NCI-H128 (cell line): Measurements from ENCODE around the gene DUS2.
"Not testable (repeated sequence)": the region's sequence is repeated elsewhere in the genome, so short reads cannot be mapped to it uniquely, and the experiment has no call there.

Experiments used
- DNase-seq: peaks from one replicate; lab custom pipeline; 2025; ENCODE audit not compliant: unreplicated experiment; lab: John Stamatoyannopoulos, UW

The DUS2 gene

DNA sequence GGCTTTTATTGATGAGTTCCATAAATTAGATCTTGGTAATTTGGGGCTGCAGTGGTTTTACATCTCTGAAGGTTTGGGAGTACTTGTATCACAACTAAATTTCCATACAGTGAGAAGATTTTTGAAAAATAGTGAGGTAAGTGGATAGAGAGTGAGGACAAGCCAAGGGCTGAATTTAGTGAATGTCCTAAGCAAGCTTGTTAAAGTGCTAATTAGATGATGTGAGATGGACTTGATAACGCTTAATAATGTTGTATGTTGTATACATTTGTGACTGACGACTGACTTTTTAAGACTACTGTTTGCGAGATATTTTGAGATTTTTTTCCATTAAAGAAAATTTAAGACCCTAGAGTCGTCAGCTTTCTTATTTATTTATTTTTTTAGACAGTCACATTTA lies 66.0 kb downstream of the DUS2 start:
- DNase-seq, result no peak

DNA sequence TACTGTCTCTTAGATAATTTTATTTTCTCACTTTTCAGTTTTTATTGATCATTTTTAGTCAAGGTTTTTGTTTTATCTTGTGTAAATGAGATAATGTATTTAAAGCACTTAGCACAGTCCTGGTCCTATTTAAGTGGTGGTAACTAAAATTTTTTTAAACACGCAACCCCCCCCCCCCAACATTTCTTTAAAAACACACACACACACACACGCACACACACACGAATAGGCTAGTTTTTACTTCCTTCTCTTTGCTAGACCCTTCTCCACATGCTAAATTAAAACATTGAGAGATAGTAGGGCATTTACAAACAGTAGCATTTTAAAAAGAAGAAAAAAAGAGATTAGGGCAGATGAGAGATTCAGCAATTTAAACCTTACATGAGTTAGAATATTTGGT lies 67.0 kb downstream of the DUS2 start:
- no peak for DNase-seq

- DNase-seq, result no peak
These were observed 67.4 kb downstream of the DUS2 start for GRCh38 chr16:68090533-68090932.

GRCh38 chr16:68091380-68092261 lies 68.5 kb downstream of the DUS2 start:
- DNase-seq, result peak; percentile 25

DNA sequence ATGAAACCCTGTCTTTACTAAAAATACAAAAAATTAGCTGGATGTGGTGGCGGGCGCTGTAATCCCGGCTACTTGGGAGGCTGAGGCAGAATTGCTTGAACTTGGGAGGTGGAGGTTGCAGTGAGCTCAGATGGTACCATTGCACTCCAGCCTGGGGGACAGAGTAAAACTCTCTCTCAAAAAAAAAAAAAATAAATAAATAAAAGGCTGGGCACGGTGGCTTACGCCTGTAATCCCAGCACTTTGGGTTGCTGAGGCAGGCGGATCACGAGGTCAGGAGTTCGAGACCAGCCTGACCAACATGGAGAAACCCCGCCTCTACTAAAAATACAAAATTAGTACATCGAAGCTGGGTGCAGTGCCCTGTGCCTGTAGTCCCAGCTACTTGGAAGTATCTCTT lies 69.2 kb downstream of the DUS2 start:
- DNase-seq, result not testable (repeated sequence)

DNA sequence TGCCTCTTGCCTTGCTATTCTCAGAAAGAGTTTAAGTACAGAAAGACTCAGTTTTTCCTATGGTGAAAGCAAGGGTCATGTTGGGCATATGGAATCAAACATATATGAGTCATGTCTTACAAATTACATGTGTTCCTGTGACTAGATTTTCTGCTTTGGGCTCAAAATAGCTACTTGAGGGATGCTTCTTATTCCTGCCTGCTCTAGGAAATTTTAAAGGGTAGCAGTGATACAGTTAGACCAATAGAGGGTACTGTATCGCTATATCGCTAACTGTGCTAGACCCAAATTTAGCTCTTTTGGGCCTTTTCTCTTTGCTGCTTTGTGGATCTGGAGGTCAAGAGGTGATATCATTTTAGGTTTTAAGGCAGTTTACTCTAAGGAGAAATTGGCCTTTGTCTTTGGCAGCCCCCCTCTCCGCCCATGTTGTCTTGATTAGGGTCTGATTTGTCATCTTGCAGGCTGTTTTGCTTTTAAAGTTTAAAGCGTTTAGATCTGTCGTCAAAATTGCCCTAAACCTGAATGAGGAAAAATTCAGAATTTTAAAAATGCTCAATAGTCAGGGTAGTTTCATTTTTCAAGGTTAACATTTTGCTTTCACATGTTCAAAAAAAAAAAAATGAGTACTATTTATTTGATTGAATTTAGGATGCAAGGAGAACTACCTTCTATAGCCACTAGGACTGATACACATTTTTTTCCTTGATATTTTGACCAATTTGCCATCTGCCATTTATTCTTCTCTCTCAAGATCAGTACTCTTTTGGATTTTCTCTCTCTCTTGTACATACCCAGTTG lies 70.9 kb downstream of the DUS2 start:
- no peak for DNase-seq

- DNase-seq, result no peak
These were observed 71.5 kb downstream of the DUS2 start for GRCh38 chr16:68094614-68094934.

DNA sequence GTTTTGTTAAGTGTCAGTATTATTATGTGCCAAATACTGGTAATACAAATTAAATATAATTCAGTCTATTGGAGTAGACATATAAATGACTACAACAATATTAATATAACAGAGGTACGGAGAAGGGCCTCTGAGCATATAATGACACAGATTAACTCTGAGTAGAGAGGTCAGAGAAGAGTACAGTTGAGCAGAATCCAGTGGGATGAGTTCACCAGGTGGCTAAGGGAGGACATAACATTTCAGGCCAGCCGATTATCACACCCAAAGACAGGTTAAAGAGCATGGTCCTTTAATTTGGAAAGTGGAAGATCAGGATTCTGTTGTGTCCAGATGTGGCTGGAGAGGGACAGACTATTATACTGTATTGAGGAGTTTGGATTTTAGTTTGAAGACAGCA lies 73.4 kb downstream of the DUS2 start:
- DNase-seq, result no peak

DNA sequence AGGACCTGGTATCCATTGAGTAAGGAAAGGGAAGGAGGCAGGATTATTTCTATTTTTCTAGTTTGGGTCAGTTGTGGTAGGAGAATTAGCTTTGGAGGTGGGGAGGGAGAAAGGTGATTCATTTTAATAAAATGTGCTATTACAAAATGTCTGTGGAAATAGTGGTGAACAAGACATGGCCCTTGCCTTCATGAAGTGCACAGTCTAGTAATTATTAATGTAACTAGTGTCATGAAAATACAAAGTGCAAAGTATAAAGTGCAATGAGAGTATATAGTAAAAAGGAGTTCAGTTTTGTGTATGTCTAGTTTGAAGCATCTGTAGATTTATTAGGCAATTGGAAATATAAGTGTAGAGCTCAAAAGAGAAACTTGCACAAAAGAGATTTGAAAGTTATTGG lies 74.0 kb downstream of the DUS2 start:
- no peak for DNase-seq

DNA sequence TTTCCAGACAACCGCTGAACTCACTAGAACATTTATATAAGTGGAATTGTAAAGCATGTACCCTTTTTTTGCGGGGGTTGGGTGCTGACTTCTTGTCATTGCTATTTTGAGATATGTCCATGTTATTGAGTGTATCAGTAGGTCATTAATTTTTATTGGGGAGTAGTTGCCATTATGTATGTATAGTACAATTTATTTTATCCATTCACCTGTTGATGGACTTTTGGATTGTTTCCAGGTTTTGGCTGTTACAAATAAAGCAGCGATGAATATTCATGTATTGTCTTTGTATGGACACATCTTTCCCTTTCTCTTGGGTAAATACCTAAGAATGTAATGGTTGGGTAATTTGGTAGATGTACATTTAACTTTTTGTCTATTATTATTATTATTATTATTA lies 74.8 kb downstream of the DUS2 start:
- DNase-seq, result no peak

GRCh38 chr16:68100488-68100887 lies 77.4 kb downstream of the DUS2 start:
- no peak for DNase-seq

GRCh38 chr16:68105611-68106010 lies 82.5 kb downstream of the DUS2 start:
- no peak for DNase-seq

DNA sequence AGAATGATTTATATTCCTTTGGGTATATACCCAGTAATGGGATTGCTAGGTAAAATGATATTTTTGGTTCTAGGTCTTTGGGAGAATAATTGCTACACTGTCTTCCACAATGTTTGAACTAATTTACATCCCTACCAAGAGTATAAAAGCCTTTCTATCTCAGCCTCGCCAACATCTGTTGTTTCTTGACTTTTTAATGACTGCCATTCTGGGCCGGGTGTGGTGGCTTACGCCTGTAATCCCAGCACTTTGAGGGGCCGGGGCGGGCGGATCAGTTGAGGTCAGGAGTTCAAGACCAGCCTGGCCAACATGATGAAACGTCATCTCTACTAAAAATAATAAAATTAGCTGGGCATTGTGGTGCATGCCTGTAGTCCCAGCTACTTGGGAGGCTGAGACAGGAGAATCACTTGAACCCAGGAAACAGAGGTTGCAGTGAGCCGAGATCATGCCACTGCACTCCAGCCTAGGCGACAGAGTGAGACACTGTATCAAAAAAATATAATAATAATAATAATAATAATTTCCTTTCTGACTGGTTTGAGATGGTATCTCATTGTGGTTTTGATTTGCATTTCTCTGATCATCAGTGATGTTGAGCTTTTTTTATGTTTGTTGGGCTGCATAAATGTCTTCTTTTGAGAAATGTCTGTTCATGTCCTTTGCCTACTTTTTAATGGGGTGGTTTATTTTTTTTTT lies 84.3 kb downstream of the DUS2 start:
- not testable (repeated sequence) for DNase-seq

DNA sequence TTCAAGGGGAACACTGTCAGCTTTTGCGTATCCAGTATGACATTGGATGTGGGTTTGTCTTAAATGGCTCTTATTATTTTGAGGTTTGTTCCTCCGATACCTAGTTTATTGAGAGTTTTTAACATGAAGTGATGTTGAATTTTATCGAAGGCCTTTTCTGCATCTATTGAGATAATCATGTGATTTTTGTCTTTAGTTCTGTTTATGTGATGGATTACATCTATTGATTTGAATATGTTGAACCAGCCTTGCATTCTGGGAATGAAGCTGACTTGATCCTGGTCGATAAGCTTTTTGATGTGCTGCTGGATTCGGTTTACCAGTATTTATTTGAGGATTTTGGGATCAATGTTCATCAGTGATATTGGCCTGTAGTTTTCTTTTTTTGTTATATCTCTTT lies 86.1 kb downstream of the DUS2 start:
- DNase-seq, result not testable (repeated sequence)

GRCh38 chr16:68110611-68111010 lies 87.5 kb downstream of the DUS2 start:
- DNase-seq, result not testable (repeated sequence)

DNA sequence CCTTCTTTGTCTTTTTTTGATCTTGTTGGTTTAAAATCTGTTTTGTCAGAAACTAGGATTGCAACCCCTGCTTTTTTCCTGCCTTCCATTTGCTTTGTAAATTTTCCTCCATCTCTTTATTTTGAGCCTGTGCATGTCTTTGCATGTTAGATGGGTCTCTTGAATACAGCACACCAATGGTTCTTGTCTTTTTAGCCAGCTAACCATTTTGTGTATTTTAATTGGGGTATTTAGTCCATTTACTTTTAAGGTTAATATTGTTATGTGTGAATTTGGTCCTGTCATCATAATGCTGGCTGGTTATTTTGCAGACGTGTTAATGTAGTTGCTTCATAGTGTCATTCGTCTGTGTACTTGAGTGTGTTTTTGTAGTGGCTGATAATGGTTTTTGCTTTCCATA lies 88.3 kb downstream of the DUS2 start:
- no peak for DNase-seq

- DNase-seq, result no peak
These were observed 90.1 kb downstream of the DUS2 start for GRCh38 chr16:68113059-68113761.

GRCh38 chr16:68113765-68114240 lies 90.7 kb downstream of the DUS2 start:
- no peak for DNase-seq

GRCh38 chr16:68114939-68115338 lies 91.9 kb downstream of the DUS2 start:
- not testable (repeated sequence) for DNase-seq

GRCh38 chr16:68115851-68116250 lies 92.8 kb downstream of the DUS2 start:
- no peak for DNase-seq

DNA sequence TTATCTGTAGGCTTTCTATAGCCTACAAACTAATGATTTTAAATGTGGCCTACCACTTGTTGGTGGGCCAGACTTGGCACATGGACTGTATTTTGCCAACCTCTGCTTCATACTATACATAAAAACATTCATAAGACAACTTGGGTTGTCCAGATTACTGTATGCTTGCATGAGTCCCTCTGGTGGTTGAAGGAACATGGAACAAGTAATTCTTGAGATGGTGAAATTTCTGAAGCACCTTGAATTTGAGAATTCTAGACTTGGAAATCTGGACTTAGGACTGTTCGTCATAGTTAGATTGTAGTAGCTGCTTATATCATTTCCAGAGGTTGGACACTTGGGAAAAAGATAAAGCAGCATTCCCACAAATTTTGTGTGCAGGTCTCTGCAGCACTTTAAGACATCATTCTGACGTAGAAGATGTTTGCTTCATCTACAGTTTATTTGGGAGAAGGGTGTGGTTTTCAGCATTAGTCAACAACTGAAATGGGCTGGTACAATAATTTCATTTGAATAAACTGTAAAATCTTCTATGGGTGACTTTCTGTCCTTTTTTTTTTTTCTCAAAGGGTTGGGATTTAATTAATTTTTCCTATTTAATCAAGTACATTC lies 93.3 kb downstream of the DUS2 start:
- DNase-seq, result no peak
